ENCODE data around the gene DTWD2.
"Not testable (repeated sequence)": the region's sequence is repeated elsewhere in the genome, so short reads cannot be mapped to it uniquely, and the experiment has no call there.

The DTWD2 gene, protein sequence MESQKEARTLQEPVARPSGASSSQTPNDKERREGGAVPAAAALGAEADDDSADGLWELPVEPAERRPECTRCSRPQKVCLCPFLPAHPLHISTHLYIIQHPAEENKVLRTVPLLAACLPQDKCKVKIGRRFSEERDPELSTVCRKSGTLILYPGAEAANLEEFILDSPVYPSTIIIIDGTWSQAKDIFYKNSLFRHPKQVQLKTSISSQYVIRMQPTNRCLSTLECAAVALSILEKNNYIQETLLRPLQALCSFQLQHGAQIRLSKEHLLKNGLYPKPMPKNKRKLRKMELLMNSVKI

DNA sequence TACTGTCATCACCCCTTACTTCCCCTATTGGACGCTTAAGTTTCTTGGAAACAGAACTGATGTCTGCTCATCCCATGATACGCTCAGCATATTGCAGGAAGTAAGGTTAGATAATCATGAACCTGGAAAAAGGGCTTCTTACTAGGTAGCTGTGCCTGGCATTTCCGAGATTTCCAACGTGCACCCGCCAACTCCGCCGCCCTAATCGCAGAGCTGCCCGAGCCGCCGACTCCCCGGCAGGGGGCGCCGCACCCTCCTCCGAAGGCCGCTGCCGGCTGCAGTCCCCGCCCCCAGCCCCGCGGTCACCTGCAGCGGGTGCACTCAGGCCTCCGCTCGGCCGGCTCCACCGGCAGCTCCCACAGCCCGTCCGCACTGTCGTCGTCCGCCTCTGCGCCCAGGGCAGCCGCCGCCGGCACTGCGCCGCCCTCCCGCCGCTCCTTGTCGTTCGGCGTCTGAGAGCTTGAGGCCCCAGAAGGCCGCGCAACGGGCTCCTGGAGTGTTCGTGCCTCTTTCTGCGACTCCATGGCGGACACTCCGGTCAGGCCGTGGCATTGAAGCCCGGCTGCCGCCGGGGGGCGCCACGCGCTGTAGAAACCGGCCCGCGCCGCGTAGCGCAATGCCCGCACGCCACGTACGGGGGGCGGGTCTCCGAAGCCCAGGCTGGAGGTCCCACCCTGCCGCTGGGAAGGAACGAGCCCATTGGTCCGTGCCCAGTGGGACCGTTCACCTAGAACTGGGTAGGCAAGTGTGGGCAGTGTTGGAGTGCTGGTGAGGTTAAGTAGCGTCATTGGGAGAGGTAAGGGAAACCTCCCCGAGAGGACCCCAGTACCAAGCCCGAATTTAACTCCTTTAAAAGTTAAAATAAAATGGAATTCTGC lies at the start of gene DTWD2:
TSS of gene DTWD2 (minus strand) at position 560 of the 878 bp plus-strand sequence. CDS start at position 524, 36 bp downstream.
- DNase-seq (ENCODE audit: low read depth), result peak; percentile 74

DNA sequence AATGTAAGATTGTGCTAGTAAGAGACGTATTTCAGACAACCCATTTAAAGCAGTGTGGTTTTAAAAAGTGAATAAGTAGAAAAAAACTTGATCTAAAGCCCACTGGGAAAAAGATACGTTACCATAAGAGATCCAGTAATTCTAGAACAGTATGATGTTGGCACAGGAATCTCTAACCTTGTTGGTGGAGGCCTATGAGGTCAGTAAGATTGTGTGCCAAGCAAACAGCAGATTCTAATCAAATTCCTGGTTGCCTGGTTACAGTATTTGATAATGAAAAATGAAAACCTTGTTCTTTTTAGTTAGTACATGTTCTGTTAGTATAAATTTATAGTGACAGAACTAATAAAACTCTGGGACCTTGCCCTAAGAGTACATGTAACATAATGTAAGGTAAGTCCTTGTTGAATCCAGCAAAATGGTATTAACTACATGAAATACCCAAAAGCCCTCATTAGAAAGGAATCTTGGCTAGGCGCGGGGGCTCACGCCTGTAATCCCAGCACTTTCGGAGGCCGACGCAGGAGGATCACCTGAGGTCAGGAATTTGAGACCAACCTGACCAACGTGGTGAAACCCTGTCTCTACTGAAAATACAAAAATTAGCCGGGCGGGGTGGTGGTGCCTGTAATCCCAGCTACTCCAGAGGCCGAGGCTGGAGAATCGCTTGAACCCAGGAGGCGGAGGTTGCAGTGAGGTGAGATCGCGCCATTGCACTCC lies 49.3 kb upstream of the DTWD2 start:
- no peak for DNase-seq (ENCODE audit: low read depth)

DNA sequence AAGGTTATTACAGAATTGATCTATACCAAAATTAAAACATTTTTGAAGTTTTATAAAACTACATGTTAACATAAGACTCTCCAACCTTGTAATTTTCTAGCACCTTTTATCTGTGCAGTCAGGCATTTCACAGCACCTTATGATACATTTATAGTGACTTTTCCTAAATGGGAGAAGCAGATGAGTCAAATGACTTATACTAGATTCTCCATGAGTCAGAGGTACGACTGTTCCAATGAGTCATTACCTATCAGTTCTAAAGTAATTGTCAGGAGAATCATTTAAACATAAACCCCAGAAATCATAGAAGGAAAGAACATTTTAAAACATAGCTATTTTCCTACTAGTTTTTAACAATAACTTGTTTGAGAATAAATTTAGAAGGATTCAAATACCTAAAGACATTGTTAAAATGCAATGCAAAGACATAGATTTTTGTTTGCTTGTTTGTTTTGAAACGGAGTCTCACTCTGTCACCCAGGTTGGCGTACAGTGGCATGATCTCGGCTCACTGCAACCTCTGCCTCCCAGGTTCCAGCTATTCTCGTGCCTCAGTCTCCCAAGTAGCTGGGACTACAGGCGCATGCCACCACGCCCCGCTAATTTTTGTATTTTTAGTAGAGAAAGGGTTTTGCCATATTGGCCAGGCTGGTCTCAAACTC lies 47.9 kb upstream of the DTWD2 start:
- DNase-seq (ENCODE audit: low read depth), result no peak

DNA sequence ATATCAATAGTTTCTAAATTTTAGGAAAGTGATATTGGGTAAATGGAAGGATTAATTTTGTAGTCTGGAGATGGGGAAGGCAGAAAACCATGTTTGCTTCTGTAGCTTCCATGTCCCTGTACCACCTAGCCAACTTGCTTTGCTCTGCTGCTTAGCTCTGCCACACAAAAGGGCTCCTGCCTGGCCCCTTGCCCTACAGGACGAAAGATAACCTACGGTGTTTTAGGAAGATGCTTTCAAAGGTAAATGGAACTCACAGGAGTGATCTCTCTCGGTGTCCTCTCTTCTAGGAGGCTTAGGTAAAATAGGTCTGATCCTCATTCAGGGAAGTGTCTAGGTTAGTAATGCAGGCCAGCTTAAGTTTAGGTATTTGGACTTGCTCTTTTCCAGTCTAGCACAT lies 44.8 kb upstream of the DTWD2 start:
- no peak for DNase-seq (ENCODE audit: low read depth)

DNA sequence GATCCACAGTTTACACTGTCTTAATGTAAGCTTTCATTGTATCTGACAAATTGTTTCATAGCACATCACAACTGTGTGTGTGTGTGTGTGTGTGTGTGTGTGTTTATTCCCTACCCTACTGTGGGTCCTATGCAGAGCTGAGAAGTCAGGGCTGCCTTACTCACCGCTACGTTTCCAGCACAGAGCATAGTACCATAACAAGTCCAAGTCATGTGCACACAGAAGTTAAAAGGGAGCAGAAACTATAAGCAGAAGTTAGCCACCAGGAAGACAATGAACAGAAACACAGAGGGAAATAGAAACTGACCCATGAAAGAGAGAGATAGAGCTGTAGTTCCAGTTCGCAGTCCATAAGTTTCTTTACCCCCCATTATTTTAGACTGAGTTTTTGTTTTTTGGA lies 44.3 kb upstream of the DTWD2 start:
- DNase-seq (ENCODE audit: low read depth), result no peak

DNA sequence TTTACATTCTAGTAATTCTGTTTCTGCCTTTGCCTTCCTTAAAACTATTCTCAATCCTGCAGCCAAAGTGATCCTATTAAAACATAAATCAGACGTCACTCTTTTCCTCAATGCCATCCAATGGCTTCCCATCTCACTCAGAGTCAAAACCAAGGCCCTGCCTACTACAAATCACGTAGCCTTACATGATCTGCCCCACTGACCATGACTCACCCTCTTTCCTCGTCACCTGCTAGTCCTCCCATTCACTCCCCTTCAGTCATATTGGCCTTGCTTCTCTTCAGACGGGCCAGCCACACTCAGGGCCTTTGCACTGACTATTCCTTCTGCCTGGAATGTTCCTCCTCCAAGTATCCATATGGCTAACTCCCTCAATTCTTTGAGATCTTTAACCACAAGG lies 43.6 kb upstream of the DTWD2 start:
- no peak for DNase-seq (ENCODE audit: low read depth)

DNA sequence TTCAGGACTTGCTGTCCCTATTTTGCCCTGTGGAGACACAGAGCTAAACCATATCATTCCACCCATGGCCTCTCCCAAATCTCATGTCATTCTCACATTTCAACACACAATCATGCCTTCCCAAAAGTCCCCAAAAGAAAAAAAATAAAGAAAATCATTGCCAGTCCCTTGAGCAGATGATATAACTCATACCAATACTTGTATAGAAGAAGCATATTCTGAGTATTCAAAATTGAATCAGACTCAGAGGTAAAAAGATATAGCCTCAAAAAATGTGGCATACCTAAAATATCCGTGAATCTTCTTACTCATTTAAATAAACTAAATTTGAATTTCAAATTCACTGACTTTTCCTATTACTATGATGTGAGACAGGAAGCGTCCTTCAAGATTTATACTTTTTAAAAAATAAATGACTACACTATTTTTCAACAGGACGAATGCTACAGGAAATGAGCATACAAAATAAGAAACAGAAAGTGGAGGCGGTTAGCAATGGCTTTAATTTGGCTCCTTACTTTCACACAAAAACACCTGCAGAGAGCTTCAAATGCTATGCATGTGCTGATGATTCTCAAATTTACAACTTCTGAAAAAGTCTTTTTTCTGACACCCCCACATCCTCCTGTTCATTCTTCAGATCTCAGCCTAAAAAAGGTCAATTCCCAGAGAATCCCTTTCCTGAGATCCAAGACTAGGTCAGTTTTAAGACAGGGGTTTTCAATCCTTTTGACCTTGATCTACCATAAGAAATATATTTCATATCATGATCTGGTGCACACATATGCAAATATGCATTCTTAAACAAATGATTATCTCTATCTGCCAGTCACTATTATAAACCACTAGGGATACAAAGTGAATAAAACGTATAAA lies 42.9 kb upstream of the DTWD2 start:
- no peak for DNase-seq (ENCODE audit: low read depth)

DNA sequence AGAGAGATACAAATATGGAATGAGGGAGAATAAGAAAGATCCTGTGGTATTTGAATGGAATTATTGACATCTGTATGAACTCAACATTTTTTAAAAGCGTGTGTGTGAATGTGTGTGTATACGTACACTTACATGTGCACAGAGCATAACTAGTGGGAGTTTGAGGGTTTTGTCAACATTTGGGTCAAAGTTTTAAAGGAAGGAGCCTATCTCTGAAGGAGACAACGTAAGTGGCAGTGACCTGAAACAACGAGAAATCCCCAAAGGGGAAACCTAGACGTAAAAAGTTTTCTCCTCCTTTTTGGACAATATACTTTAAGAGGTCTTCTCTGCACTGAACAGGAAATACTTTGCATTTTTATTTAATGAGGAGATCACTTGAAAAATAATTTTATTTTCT lies 40.2 kb upstream of the DTWD2 start:
- no peak for DNase-seq (ENCODE audit: low read depth)

DNA sequence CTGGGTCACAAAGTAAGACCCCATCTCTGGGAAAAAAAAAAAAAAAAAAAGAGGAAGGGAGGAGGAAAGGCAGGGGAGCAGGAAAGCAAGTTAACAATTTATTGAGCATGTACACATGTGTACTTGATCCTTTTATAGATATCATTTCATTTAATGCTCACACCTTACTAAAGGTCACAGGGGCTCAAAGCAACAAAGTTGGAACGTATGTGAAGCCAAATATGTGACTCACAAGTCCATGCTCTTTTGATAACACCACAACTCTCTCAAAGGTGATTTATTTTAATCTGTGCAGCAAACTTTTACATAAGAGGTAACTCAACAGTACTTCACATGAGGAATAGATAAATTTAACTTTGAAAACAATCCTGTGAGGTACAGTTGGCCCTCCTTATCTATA lies 34.4 kb upstream of the DTWD2 start:
- DNase-seq (ENCODE audit: low read depth), result no peak

DNA sequence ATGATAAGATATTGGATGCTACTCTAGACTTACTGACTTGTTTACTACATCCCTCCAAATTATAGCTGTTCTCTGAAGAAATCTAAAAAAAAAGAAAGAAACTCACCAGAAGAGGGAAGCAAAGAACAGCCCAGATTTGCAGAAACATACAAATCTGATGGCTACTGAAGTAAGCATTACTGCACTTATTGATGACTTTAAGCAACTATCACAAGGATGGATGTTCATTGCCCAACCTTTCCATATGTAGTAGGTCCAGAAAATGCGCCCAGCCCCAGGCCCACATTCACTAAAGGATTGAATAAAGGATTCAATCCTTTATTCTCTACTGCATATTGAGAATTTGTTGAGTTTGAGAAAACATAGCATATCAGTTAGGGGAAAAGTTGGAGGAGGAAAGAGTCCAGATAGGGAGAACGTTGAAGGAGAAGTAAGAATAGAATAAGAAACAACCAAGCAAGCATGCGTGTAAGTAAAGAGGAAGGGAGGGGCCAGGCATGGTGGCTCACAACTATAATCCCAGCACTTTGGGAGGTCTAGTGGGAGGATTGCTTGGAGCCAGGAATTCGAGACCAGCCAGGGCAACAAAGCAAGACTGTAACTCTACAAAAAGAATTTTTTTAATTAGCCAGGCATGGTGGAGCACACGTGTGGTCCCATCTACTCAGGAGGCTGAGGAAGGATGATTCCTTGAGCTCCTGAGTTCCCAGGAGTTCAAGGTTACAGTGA lies 33.8 kb upstream of the DTWD2 start:
- DNase-seq (ENCODE audit: low read depth), result no peak

DNA sequence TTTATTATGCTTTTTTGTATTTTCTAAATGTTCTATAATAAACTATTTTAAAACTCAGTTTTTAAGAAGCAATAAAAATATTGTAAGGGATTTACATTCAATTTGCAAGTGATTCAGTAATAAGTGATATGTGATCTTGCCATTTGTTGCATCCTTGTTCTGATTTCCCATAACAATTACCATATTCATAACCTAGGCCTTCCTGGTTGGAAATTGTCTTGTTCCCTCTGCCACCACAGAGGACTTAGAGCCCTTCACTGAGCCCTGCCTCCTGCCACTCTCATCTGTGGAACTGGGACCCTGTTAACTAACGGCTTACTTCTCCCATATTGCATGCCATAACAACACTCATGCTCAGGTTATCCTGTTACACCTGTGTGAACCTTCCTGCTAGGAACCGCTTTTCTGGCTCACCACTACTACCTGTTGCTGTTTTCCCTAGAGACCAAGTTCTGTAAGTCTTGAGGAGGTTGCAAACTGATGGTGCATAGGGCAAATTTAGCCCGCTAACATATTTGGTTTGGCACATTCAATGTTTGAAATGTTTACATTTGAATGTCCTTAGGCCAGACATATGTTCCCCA lies 32.9 kb upstream of the DTWD2 start:
- no peak for DNase-seq (ENCODE audit: low read depth)

DNA sequence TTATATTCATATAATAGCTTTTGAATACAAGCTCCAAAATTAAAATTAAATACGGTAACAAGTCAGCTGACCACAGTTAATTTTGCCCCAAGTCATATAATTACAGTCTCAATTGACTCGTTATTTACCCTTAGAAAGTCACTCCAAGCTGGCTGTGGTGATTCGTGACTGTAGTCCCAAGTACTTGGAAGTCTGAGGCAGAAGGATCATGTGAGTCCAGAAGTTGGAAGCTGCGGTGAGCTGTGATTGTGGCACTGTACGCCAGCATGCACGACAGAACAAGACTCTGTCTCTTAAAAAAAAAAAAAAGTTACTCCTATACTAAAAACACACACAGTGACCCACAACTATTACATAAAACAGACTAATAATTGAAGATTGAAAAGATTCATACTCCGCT lies 31.6 kb upstream of the DTWD2 start:
- DNase-seq (ENCODE audit: low read depth), result no peak

DNA sequence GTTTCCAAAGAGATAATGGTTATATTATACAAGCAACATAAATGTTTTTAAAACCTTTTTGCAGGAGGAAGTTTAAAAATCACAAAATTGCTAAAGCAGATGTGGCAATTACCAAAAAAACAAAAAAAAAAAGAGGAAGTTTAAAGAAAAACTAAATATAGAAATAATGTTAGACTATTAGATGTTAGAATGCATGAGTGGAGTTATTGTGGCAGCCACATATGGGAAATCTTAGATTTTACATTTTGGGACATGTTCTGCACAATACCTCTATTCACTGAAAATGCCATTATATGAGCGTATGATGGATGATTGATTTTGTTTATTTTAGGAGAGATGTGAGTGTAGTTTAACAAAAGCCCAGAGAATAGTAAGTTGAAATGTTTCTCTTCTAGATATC lies 31.2 kb upstream of the DTWD2 start:
- DNase-seq (ENCODE audit: low read depth), result no peak

DNA sequence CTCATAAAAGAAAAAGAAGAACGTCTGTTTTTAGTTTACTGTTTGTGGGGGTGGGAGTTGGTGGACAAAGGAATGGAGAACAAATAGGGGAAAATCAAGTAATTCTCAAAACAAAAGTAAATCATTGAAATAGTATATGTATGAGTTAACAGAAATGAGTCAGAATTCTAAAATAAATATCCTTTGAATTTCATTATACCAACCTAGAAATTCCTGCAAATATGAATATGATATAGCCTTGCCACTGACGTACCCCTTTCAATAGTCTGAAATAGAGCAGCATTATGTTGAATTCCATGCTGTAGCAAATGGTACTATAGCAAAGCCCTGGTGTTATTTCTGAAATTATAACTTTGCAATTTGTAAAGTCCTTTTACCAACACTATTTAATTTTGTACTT lies 29.6 kb upstream of the DTWD2 start:
- no peak for DNase-seq (ENCODE audit: low read depth)

DNA sequence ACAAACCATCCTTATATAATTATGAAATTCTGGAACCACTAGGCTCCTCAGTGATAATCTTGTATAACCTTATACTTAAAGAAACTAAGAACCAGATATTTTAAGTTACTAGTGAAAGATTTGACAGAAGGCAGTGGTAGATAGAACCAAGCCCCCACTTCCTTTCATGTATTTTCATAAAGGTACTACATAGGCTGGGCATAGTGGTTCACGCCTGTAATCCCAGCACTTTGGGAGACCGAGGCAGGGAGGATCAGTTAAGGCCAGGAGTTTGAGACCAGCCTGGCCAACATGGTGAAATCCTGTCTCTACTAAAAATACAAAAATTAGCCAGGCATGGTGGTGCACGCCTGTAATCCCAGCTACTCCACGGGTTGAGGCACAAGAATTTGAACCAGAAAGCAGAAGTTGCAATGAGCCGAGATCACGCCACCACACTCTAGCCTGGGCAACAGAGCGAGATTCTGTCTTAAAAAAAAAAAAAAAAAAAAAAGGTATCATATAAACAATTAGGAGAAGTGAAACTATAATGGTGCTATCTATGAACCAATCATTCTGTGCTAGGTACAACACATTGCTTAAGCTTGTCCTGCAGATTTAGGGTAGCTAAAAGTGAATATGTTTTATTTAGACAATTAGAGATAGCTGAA lies 27.9 kb upstream of the DTWD2 start:
- DNase-seq (ENCODE audit: low read depth), result no peak

DNA sequence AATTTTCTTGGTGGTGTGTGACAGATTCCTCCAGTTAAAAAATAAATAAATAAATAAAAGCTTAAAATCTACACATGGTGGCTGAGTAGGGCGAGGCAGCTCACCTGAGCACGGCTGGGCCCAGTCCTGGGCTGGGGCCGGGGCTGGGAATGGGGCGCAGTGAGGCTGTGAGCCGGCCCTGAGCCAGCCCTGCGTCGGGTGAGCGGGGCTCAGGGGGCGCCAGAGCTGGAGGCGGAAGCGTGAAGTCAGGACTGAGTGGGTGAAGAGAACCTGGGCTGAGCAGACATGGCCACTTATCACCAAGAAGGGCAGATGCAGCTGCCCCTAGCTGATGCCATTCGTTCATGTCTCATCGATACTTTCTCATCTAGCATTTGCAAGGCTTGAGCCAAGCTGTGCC lies 22.8 kb upstream of the DTWD2 start:
- DNase-seq (ENCODE audit: low read depth), result no peak

DNA sequence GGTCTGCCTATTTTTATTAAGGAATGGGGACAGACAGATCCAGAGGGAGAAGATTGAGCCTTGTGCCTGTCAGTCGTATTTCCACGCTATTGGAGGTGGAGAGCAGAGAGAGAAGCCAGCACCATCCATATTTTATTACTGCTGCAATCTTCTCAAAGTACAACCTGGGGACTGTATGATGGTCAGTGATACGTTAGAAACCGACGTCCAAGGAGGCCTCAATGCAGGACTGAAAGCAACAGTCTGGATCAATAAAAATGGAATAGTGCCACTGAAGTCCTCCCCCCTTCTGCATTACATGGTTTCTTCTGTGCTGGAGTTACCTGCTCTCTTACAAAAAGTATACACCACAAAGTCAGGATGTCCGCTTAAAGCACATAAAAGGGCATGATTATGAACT lies 21.9 kb upstream of the DTWD2 start:
- DNase-seq (ENCODE audit: low read depth), result no peak

DNA sequence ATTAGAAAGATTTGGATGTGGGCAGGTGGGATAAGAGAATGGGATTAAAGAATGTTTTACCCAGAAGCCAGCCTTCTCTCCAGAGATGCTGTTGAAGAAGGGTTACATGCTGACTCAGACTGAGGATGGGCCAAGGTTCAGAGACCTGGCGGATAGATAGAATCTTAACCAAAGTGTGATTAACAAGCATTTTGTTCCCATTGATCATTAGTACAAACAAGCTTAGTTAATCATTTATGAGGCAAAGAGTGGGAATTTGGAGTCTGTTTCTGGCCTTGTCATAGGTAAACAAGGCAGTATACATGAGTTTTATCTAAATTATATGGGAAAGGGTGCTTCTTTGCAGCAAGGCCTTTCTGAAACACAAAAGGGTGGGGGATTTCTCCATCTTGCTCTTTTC lies 20.8 kb upstream of the DTWD2 start:
- DNase-seq (ENCODE audit: low read depth), result no peak

DNA sequence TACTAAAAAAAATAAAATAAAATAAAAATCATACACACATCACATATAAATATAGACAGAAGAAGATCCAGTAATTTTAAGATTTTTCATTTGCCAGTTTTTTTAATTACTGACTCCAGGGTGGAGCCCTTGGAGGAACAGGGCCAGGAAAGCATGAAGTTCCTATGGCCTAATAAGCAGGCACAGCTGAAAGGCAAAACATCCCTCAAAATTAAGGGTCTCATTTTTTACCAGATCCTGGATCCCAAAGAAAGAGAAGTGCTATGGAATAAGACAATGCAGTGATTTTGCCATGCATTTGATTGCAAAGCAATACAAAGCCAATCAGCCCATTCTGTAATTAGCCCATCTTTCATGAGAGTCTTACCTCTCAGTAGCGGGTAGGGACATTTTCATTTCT lies 11.3 kb upstream of the DTWD2 start:
- DNase-seq (ENCODE audit: low read depth), result no peak

DNA sequence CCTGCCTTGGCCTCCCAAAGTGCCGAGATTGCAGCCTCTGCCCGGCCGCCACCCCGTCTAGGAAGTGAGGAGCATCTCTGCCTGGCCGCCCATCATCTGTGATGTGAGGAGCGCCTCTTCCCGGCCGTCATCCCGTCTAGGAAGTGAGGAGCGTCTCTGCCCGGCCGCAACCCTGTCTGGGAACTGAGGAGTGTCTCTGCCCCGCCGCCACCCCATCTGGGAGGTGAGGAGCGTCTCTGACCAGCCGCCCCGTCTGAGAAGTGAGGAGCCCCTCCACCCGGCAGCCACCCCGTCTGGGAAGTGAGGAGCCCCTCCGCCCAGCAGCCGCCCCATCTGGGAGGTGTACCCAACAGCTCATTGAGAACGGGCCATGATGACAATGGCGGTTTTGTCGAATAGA lies 10.5 kb upstream of the DTWD2 start:
- DNase-seq (ENCODE audit: low read depth), result not testable (repeated sequence)

Measured in T-helper 22 cell (primary cell).